HepG2 (cell line): ENCODE results near the gene EI24. TPM values are rescaled to one million over a fixed set of nuclear protein-coding genes. Genes with fewer than 3 reads are reported as not detected.

ENCODE experiments used
- ATAC-seq: fragments of 200-7000 bp; cut with Tn5 transposase; 3 replicates; pipeline ENCODE4 v1.9.1; 2020; ENCODE audit warnings: mild to moderate bottlenecking, moderate library complexity
- BruUV-seq: library from RNA; stranded (reverse); fragments of 400-500 nt; replicated peaks from 2 replicates; lab custom pipeline; 2021; lab: Mats Ljungman, UMichigan
- CTCF ChIA-PET: fragments of 300-600 bp; formaldehyde crosslinking; extraction: SDS; loops from one replicate; lab custom pipeline; 2021; ENCODE audit warnings: low total read pairs, inconsistent platforms, low intra/inter-chr PET ratio; lab: Yijun Ruan, JAX
- POLR2A ChIA-PET: fragments of 350-600 bp; sonication (Branson Sonifier 250); formaldehyde crosslinking; loops from one replicate; lab custom pipeline; 2020; ENCODE audit warnings: antibody characterized with exemption, inconsistent platforms; lab: Yijun Ruan, JAX
- DNase-seq: peaks from one replicate; pipeline ENCODE4 v3.0.0-alpha.2; 2015; ENCODE audit warnings: low spot score
- FAIRE-seq: peaks from 3 replicates; lab custom pipeline; 2011; peaks lifted over from hg19 to GRCh38; lab: Jason Lieb, UNC
- H2AFZ ChIP-seq: one replicate; pipeline ENCODE4 v1.6.1; 2011; ENCODE audit warnings: low read length, inconsistent platforms
- H3K27ac ChIP-seq: fragments of 300-600 bp; 3 replicates; pipeline ENCODE4 v1.8.0; 2011; ENCODE audit warnings: mixed run types, mild to moderate bottlenecking, mixed read lengths, low read length, inconsistent platforms; ENCODE audit not compliant: insufficient read depth; ENCODE audit errors: extremely low read length
- H3K27me3 ChIP-seq, 2 experiments: fragments of 200-600 bp in 1 of 2; 2 replicates in 1 of 2; 3 replicates in 1 of 2; pipeline versions ENCODE4 v1.6.0 to v1.8.0; 2011; ENCODE audit warnings: low read length in 2 of 2, mild to moderate bottlenecking in 2 of 2, moderate library complexity in 2 of 2, inconsistent platforms in 1 of 2; ENCODE audit not compliant: insufficient read depth in 2 of 2, control insufficient read depth in 1 of 2
- H3K36me3 ChIP-seq, 2 experiments: fragments of 200-600 bp in 1 of 2; replicated peaks in 1 of 2; 2 replicates in 1 of 2; 3 replicates in 1 of 2; pipeline versions ENCODE4 v1.5.1 to v1.8.0; 2011; ENCODE audit warnings: low read length in 2 of 2, inconsistent platforms in 1 of 2; ENCODE audit not compliant: insufficient read depth in 2 of 2, control insufficient read depth in 1 of 2
- H3K4me1 ChIP-seq: 2 replicates; pipeline ENCODE4 v1.5.1; 2012; ENCODE audit warnings: low read length, inconsistent platforms; ENCODE audit not compliant: insufficient read depth
- H3K4me2 ChIP-seq: 2 replicates; pipeline ENCODE4 v1.6.0; 2011; ENCODE audit warnings: low read depth, low read length, inconsistent platforms
- H3K4me3 ChIP-seq, 3 experiments: fragments of 200-600 bp in 1 of 3; sonication (generic), shearing (Covaris generic) in 1 of 3; replicated peaks in 1 of 3; 2 replicates each; pipeline ENCODE4 v1.5.1; 2011 to 2016; ENCODE audit warnings: low read length in 3 of 3, inconsistent platforms in 2 of 3, low read depth in 2 of 3, mild to moderate bottlenecking in 2 of 3, control low read depth in 1 of 3, mixed read lengths in 1 of 3; ENCODE audit not compliant: insufficient read depth in 1 of 3
- H3K79me2 ChIP-seq: one replicate; pipeline ENCODE4 v1.6.1; 2011; ENCODE audit warnings: low read length, inconsistent platforms; ENCODE audit not compliant: insufficient read depth
- H3K9ac ChIP-seq: 2 replicates; pipeline ENCODE4 v1.6.0; 2011; ENCODE audit warnings: mild to moderate bottlenecking, low read depth, low read length, inconsistent platforms; ENCODE audit not compliant: insufficient read depth
- H3K9me3 ChIP-seq: 2 replicates; pipeline ENCODE4 v1.5.1; 2012; ENCODE audit warnings: mild to moderate bottlenecking, low read length
- H4K20me1 ChIP-seq: 2 replicates; pipeline ENCODE4 v1.6.0; 2011; ENCODE audit warnings: inconsistent platforms, mild to moderate bottlenecking, low read length, moderate library complexity; ENCODE audit not compliant: insufficient read depth
- CC2D1A ChIP-seq: sonication (generic); formaldehyde crosslinking; IDR thresholded peaks from 2 replicates; pipeline ENCODE4 v1.8.1; 2023; ENCODE audit warnings: mild to moderate bottlenecking, missing genetic modification reagents
- ELK4 ChIP-seq: sonication (generic); formaldehyde crosslinking; IDR thresholded peaks from 2 replicates; pipeline ENCODE4 v1.9.0; 2021; ENCODE audit warnings: missing genetic modification reagents, borderline replicate concordance
- KLF15 ChIP-seq: sonication (generic); formaldehyde crosslinking; IDR thresholded peaks from 2 replicates; pipeline ENCODE4 v1.8.1; 2023; ENCODE audit warnings: borderline replicate concordance, mild to moderate bottlenecking, inconsistent platforms, missing genetic modification reagents, mixed read lengths
- MIER3 ChIP-seq: IDR thresholded peaks from 2 replicates; pipeline ENCODE4 v1.6.1; 2016; ENCODE audit warnings: missing compliant biosample characterization, borderline replicate concordance
- NFIC ChIP-seq: IDR thresholded peaks from 2 replicates; pipeline ENCODE4 v1.6.1; 2012; ENCODE audit warnings: mild to moderate bottlenecking, low read length, inconsistent platforms
- NFKB2 ChIP-seq: sonication (generic); formaldehyde crosslinking; IDR thresholded peaks from 2 replicates; pipeline ENCODE4 v1.4.0; 2020; ENCODE audit warnings: missing genetic modification reagents, borderline replicate concordance
- SAFB2 ChIP-seq: sonication (generic); formaldehyde crosslinking; IDR thresholded peaks from 2 replicates; pipeline ENCODE4 v1.5.1; 2020; ENCODE audit warnings: missing genetic modification reagents, low read depth, mild to moderate bottlenecking, borderline replicate concordance
- SRSF1 ChIP-seq: fragments of 200-400 bp; formaldehyde crosslinking; optimal IDR thresholded peaks from 2 replicates; pipeline ENCODE3; 2017; ENCODE audit warnings: mild to moderate bottlenecking, low read depth, low read length, moderate library complexity
- ZBTB25 ChIP-seq: IDR thresholded peaks from 2 replicates; pipeline ENCODE4 v1.6.1; 2018; ENCODE audit warnings: missing genetic modification reagents
- ZNF24 ChIP-seq: fragments of 450-650 bp; IDR thresholded peaks from 2 replicates; pipeline ENCODE4 v1.6.1; 2017; ENCODE audit warnings: antibody characterized with exemption, mild to moderate bottlenecking
- ZNF883 ChIP-seq: sonication (generic); formaldehyde crosslinking; IDR thresholded peaks from 2 replicates; pipeline ENCODE4 v1.5.1; 2020; ENCODE audit warnings: mild to moderate bottlenecking, missing genetic modification reagents; ENCODE audit errors: not compliant biosample characterization
- ZUFSP ChIP-seq: sonication (generic); formaldehyde crosslinking; IDR thresholded peaks from 2 replicates; pipeline ENCODE4 v1.9.0; 2021; ENCODE audit warnings: missing genetic modification reagents, mild to moderate bottlenecking, borderline replicate concordance
- WGBS: methylation state at CpG from one replicate; pipeline ENCODE4 v1.1.6; 2017; ENCODE audit warnings: low lambda C conversion rate; 5-methylcytosine and 5-hydroxymethylcytosine counted together
- in situ Hi-C: cut with HindIII; loops from 2 replicates; pipeline ENCODE4 v1.10.0; 2017; ENCODE audit warnings: low pct_unique_long_range_greater_than_20kb; ENCODE audit not compliant: extremely low pct_ligation_motif_present
- intact Hi-C: fragments of 100-400 bp; cut with micrococcal nuclease; formaldehyde crosslinking; loops from one replicate; pipeline ENCODE4 v1.10.0; 2022; ENCODE audit not compliant: unreplicated experiment
- polyA plus RNA-seq, 8 experiments: library from polyadenylated mRNA; depleted of rRNA in 3 of 8; stranded (reverse) in 7 of 8; unstranded in 1 of 8; fragments of >200 nt; fragmentation: Illumina TruSeq in 4 of 8; extraction: Trizol in 4 of 8; gene quantifications; 2 replicates each; pipeline versions ENCODE4 v1.2.1 to v1.2.3, GENCODE V29; 2011 to 2016; ENCODE audit warnings: low read depth in 4 of 8, missing spikeins in 1 of 8, mixed read lengths in 1 of 8; ENCODE audit not compliant: insufficient read depth in 1 of 8
- total RNA-seq, 5 experiments: library from RNA; depleted of rRNA; stranded (reverse); fragments of >200 nt; fragmentation: Illumina TruSeq; extraction: Trizol; gene quantifications; 2 replicates each; pipeline ENCODE4 v1.2.3, GENCODE V29; 2016; ENCODE audit warnings: low read depth in 1 of 5
- TF ChIP-seq, protein P1 (sequence below): sonication (generic); formaldehyde crosslinking; IDR thresholded peaks from 2 replicates; pipeline ENCODE4 v1.5.0; 2020; ENCODE audit warnings: mild to moderate bottlenecking, missing genetic modification reagents

Gene EI24
- total and polyA plus RNA-seq, 2 of the 13 experiments (the other 11 are each of a cell fraction or from before 2014, with no cell fraction given): 84.7 to 126 TPM

DNA sequence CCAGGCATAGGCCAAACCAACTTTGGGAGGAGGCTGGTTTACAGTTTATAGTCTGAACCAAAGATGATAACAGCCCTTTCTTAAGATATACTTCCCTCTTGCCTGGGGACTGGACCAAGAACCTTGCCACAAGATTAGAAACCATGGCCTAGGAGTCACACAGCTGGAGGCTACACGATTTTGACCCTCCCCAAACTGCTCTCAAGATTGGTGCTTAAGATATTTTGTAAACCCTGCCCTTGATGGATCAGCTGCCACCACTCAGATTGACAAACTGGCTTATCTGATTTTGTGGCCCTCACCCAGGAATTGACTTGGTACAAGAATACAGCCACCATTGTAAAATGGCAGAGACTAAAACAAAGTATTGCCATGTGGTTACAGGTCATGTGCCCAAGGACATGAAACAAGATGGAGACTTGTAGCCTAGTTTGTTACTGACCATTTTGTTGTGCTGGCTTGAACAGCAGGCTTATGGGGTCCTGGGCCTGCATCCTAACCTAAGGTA lies 17.4 kb upstream of the EI24 start (continued):
- TF ChIP-seq ZUFSP: no peak

DNA sequence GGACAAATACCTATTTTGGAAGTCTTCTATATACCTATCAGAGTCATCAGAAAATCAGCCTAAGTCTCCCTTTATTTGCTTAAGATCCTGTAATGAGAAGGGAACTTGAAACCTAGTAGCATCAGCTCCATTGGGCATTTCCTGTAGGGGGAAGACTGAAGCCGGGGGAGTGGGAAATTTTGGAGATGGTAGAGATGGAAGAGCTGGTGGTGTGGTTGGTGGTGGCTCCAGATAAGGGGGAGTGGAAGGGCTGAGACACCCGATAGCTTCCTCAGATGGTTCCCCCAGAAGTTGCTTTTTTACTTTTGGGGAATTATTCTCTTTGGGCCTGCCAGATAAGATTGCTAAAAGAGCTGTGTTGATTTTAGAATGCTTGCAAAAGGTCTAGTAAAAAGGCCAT lies 16.4 kb upstream of the EI24 start:
- Histone ChIP-seq H3K36me3 (no peaks in the 10 kb centered on the region), H3K27ac (no peak overlapping the region), H4K20me1 (no peaks in the 10 kb centered on the region), H3K9ac (no peak overlapping the region), H2AFZ (no peak overlapping the region), H3K4me2 (no peak overlapping the region), H3K9me3 (no peaks in the 10 kb centered on the region), H3K79me2 (no peaks in the 10 kb centered on the region), H3K4me1 (peaks cover 7% of the 10 kb centered on the region; the same call in 1 of the 2 replicates), H3K4me3 (no peak overlapping the region), H3K27me3 (no peaks in the 10 kb centered on the region; a peak in 1 of 5 replicates)
- CTCF ChIA-PET: interaction anchor here (1.5 kb wide), 1 partner anchor 318 kb away, joined by 4 read pairs; no protein-coding TSS in a partner anchor
- intact Hi-C loops: no loop called here
- BruUV-seq: no TSS peak
- FAIRE-seq: no peak
- 58% methylated on average over 2 of the region's 2 CpGs for WGBS
- in situ Hi-C loops: loop anchor here (10.0 kb wide), 1 partner anchor 322 kb away; no protein-coding TSS in a partner anchor
- ATAC-seq: no peak
- DNase-seq: no peak
- POLR2A ChIA-PET: interaction anchor here (1.1 kb wide), 1 partner anchor 40 kb away, joined by 3 read pairs; the partner anchor contains the start of gene STT3A
- TF ChIP-seq ELK4 (CRISPR knock-in tag): no peak
- TF ChIP-seq SRSF1: no peak
- no peak for TF ChIP-seq KLF15 (CRISPR knock-in tag)
- no peak for TF ChIP-seq ZBTB25 (CRISPR knock-in tag)
- TF ChIP-seq ZNF883: no peak
- no peak for TF ChIP-seq NFIC
- TF ChIP-seq NFKB2 (CRISPR knock-in tag): no peak
- TF ChIP-seq, protein P1, sequence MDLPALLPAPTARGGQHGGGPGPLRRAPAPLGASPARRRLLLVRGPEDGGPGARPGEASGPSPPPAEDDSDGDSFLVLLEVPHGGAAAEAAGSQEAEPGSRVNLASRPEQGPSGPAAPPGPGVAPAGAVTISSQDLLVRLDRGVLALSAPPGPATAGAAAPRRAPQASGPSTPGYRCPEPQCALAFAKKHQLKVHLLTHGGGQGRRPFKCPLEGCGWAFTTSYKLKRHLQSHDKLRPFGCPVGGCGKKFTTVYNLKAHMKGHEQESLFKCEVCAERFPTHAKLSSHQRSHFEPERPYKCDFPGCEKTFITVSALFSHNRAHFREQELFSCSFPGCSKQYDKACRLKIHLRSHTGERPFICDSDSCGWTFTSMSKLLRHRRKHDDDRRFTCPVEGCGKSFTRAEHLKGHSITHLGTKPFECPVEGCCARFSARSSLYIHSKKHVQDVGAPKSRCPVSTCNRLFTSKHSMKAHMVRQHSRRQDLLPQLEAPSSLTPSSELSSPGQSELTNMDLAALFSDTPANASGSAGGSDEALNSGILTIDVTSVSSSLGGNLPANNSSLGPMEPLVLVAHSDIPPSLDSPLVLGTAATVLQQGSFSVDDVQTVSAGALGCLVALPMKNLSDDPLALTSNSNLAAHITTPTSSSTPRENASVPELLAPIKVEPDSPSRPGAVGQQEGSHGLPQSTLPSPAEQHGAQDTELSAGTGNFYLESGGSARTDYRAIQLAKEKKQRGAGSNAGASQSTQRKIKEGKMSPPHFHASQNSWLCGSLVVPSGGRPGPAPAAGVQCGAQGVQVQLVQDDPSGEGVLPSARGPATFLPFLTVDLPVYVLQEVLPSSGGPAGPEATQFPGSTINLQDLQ (CRISPR knock-in tag): no peak
- TF ChIP-seq SAFB2 (CRISPR knock-in tag): no peak
- no peak for TF ChIP-seq MIER3
- no peak for TF ChIP-seq ZNF24
- TF ChIP-seq CC2D1A (CRISPR knock-in tag): no peak
